SIG-M5 treated with dmso at 0.1 percent for 504 hours (cell line): ENCODE measurements around the gene KRTAP9-7.
"Not testable (repeated sequence)": the region's sequence is repeated elsewhere in the genome, so short reads cannot be mapped to it uniquely, and the experiment has no call there.

ENCODE experiments used
- DNase-seq: peaks from one replicate; lab custom pipeline; 2025; ENCODE audit not compliant: unreplicated experiment; lab: John Stamatoyannopoulos, UW

The KRTAP9-7 gene

GRCh38 chr17:41275648-41276190, at the start of gene KRTAP9-7:
Gene KRTAP9-7 (plus strand): TSS chr17:41275698. CDS start chr17:41275698, 0 bp downstream.
- DNase-seq: not testable (repeated sequence)

GRCh38 chr17:41226051-41226450, 49.4 kb upstream of the KRTAP9-7 start:
- DNase-seq: no peak

GRCh38 chr17:41226598-41227095, 48.9 kb upstream of the KRTAP9-7 start, which contains the start of gene KRTAP9-2:
Gene KRTAP9-2 (plus strand): TSS chr17:41226648. CDS start chr17:41226655, 7 bp downstream.
- DNase-seq: not testable (repeated sequence)

GRCh38 chr17:41230094-41230493, 45.4 kb upstream of the KRTAP9-7 start:
- DNase-seq: no peak

GRCh38 chr17:41231731-41232130, 43.8 kb upstream of the KRTAP9-7 start:
- no peak for DNase-seq

- DNase-seq: not testable (repeated sequence)
These were observed 42.9 kb upstream of the KRTAP9-7 start, which contains the start of gene KRTAP9-3 for GRCh38 chr17:41232399-41233105. Gene KRTAP9-3 (plus strand): TSS chr17:41232449. CDS start chr17:41232502, 53 bp downstream.

- DNase-seq: not testable (repeated sequence)
These were observed 38.4 kb upstream of the KRTAP9-7 start for GRCh38 chr17:41237116-41237515.

GRCh38 chr17:41237949-41238437, 37.5 kb upstream of the KRTAP9-7 start, which contains the start of gene KRTAP9-8:
Gene KRTAP9-8 (plus strand): TSS chr17:41237999. CDS start chr17:41238052, 53 bp downstream.
- DNase-seq: not testable (repeated sequence)

GRCh38 chr17:41246995-41247787, 28.3 kb upstream of the KRTAP9-7 start:
- not testable (repeated sequence) for DNase-seq

GRCh38 chr17:41249637-41250240, 25.8 kb upstream of the KRTAP9-7 start, which contains the start of gene KRTAP9-4:
Gene KRTAP9-4 (plus strand): TSS chr17:41249687. CDS start chr17:41249721, 34 bp downstream.
- not testable (repeated sequence) for DNase-seq

- no peak for DNase-seq
These were observed 24.2 kb upstream of the KRTAP9-7 start for GRCh38 chr17:41251261-41251660.

GRCh38 chr17:41254861-41255260, 20.6 kb upstream of the KRTAP9-7 start:
- no peak for DNase-seq

GRCh38 chr17:41255381-41256290, 19.9 kb upstream of the KRTAP9-7 start, which contains the start of gene KRTAP9-9:
Gene KRTAP9-9 (plus strand): TSS chr17:41255384.
- DNase-seq: not testable (repeated sequence)

GRCh38 chr17:41256291-41256685, 19.2 kb upstream of the KRTAP9-7 start:
- DNase-seq: no peak

- no peak for DNase-seq
These were observed 17.1 kb upstream of the KRTAP9-7 start for GRCh38 chr17:41258406-41258805.

- no peak for DNase-seq
These were observed 12.3 kb upstream of the KRTAP9-7 start for GRCh38 chr17:41263212-41263611.

GRCh38 chr17:41264599-41264998, 10.9 kb upstream of the KRTAP9-7 start:
- DNase-seq: no peak

- DNase-seq: no peak
These were observed 10.4 kb upstream of the KRTAP9-7 start, which contains the start of gene KRTAP9-6 for GRCh38 chr17:41265078-41265477. Gene KRTAP9-6 (plus strand): TSS chr17:41265378. CDS start chr17:41265378, 0 bp downstream.

- DNase-seq: no peak
These were observed 7.8 kb upstream of the KRTAP9-7 start for GRCh38 chr17:41267711-41268110.
